HG02610 (cell line): ENCODE measurements around the gene RBP4.

Source experiments
- ATAC-seq: cut with Tn5 transposase; IDR thresholded peaks from one replicate; pipeline ENCODE4 v1.9.1; 2021; ENCODE audit warnings: mild to moderate bottlenecking, moderate library complexity; ENCODE audit not compliant: unreplicated experiment

RBP4 gene

GRCh38 chr10:93596539-93596938 is 4.5 kb downstream of the RBP4 start:
- no peak for ATAC-seq

- no peak for ATAC-seq
Measured at GRCh38 chr10:93595378-93596161, 5.5 kb downstream of the RBP4 start.

- ATAC-seq, result no peak
Measured at GRCh38 chr10:93594518-93594917, 6.5 kb downstream of the RBP4 start.

- ATAC-seq, result no peak
Measured at GRCh38 chr10:93593749-93594148, 7.3 kb downstream of the RBP4 start.

GRCh38 chr10:93593254-93593653 is 7.8 kb downstream of the RBP4 start:
- ATAC-seq, result no peak

GRCh38 chr10:93591065-93591808 is 9.8 kb downstream of the RBP4 start:
- no peak for ATAC-seq

- ATAC-seq, result no peak
Measured at GRCh38 chr10:93590638-93591037, 10.4 kb downstream of the RBP4 start.

- no peak for ATAC-seq
Measured at GRCh38 chr10:93589648-93590562, 11.1 kb downstream of the RBP4 start.

GRCh38 chr10:93584445-93584844 is 16.6 kb downstream of the RBP4 start:
- no peak for ATAC-seq

- no peak for ATAC-seq
Measured at GRCh38 chr10:93580828-93581227, 20.2 kb downstream of the RBP4 start.

- no peak for ATAC-seq
Measured at GRCh38 chr10:93579985-93580711, 20.9 kb downstream of the RBP4 start.

- no peak for ATAC-seq
Measured at GRCh38 chr10:93579089-93579488, 21.9 kb downstream of the RBP4 start.

GRCh38 chr10:93577565-93577964 is 23.5 kb downstream of the RBP4 start:
- ATAC-seq, result no peak

- ATAC-seq, result no peak
Measured at GRCh38 chr10:93576888-93577287, 24.1 kb downstream of the RBP4 start.

GRCh38 chr10:93573924-93574323 is 27.1 kb downstream of the RBP4 start:
- ATAC-seq, result no peak

GRCh38 chr10:93573051-93573909 is 27.8 kb downstream of the RBP4 start:
- ATAC-seq, result no peak

GRCh38 chr10:93572606-93573005 is 28.4 kb downstream of the RBP4 start:
- ATAC-seq, result no peak

GRCh38 chr10:93570383-93570782 is 30.7 kb downstream of the RBP4 start:
- ATAC-seq, result no peak

- ATAC-seq, result no peak
Measured at GRCh38 chr10:93568105-93568390, 33.0 kb downstream of the RBP4 start.
